Nephron (organoid): ENCODE measurements around the gene SC5D.
A peak's percentile ranks its signal among the peaks of the same experiment; 100 is the strongest.

Source experiments
- H3K27ac Mint-ChIP-seq, 3 experiments: 2 replicates each; pipeline ENCODE4 v1.8.0; 2020; ENCODE audit warnings: mixed read lengths in 3 of 3, mild to moderate bottlenecking in 2 of 3, moderate library complexity in 1 of 3
- H3K27me3 Mint-ChIP-seq: 2 replicates; pipeline ENCODE4 v1.8.0; 2021; ENCODE audit warnings: low read depth, mild to moderate bottlenecking, moderate library complexity, mixed read lengths
- H3K36me3 Mint-ChIP-seq: 2 replicates; pipeline ENCODE4 v1.8.0; 2020; ENCODE audit warnings: low read depth, mixed read lengths
- H3K4me1 Mint-ChIP-seq: 2 replicates; pipeline ENCODE4 v1.8.0; 2020; ENCODE audit warnings: mixed read lengths
- H3K4me3 Mint-ChIP-seq, 3 experiments: 2 replicates each; pipeline ENCODE4 v1.8.0; 2020; ENCODE audit warnings: mild to moderate bottlenecking in 3 of 3, mixed read lengths in 3 of 3, moderate library complexity in 2 of 3
- H3K9me3 Mint-ChIP-seq: 2 replicates; pipeline ENCODE4 v1.8.0; 2020; ENCODE audit warnings: mixed read lengths
- TF ChIP-seq, protein P1 (sequence below), 3 experiments: fragments of 200-600 bp; sonication (generic); IDR thresholded peaks; one replicate each; pipeline ENCODE4 v1.5.0; 2021; ENCODE audit warnings: antibody characterized with exemption in 3 of 3; ENCODE audit not compliant: unreplicated experiment in 3 of 3

SC5D gene

DNA sequence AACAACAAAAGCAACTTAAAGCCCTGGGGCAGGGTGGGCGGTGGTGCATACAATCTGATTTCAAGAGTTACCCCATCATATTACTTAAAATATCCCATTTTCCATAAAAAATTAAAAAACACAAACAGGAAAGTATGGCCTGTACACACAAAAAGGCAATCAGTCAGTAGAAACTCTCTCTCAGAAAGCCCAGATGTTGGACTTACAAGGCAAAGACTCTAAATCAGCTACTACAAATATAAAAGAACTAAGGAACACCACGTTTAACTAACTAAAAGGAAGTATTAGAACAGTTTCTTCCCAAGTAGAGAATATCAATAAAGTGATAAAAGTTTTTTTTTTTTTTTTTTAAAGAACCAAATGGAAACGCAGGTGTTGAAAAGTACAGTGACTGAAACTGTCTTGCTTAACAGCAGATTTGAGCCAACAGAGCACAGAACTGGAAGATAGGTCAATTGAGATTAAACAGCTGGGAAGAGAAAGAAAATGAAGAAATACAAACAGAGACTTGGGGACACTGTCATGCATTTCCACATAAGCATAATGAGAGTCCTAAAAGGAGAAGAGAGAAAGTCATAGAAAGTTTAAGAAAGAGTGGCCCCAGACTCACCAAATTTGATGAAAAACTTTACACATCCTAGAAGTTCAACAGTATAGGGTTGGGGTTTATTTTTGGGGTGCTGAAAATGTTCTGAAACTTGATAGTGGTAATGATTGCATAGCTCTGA is 8.6 kb downstream of the SC5D start:
- Mint-ChIP-seq H3K27ac (peak overlapping the region in 1 of 3 experiments; percentile 21), H3K36me3 (peaks cover 45% of the 10 kb centered on the region), H3K4me3 (no peak overlapping the region), H3K9me3 (no peaks in the 10 kb centered on the region), H3K4me1 (peaks cover 24% of the 10 kb centered on the region), H3K27me3 (no peaks in the 10 kb centered on the region)
- TF ChIP-seq, protein P1, sequence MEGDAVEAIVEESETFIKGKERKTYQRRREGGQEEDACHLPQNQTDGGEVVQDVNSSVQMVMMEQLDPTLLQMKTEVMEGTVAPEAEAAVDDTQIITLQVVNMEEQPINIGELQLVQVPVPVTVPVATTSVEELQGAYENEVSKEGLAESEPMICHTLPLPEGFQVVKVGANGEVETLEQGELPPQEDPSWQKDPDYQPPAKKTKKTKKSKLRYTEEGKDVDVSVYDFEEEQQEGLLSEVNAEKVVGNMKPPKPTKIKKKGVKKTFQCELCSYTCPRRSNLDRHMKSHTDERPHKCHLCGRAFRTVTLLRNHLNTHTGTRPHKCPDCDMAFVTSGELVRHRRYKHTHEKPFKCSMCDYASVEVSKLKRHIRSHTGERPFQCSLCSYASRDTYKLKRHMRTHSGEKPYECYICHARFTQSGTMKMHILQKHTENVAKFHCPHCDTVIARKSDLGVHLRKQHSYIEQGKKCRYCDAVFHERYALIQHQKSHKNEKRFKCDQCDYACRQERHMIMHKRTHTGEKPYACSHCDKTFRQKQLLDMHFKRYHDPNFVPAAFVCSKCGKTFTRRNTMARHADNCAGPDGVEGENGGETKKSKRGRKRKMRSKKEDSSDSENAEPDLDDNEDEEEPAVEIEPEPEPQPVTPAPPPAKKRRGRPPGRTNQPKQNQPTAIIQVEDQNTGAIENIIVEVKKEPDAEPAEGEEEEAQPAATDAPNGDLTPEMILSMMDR (IDR thresholded peaks at IDR 0.05; ENCODE audit: unreplicated experiment in 3 of 3), result no peak

DNA sequence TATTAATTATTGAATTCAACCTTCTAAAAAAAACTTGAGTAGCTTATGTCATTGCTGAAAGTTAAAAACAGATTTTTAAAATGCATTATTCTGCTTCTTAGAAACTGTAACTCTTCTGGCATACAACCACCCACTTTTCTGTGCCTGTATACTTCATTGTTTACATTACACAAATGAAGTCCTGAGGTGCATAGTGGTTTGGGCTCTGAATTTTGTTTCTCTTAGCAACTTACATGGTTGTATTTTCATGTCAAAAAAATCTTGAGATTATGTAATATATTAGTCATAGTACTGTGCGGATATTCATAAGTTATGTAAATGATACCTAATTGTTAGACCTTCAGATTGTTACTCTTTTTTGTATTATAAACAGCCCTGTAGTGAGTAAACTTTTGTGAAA is 12.2 kb downstream of the SC5D start:
- TF ChIP-seq, protein P1 (IDR thresholded peaks at IDR 0.05; ENCODE audit: unreplicated experiment in 3 of 3), result no peak
- no peaks in the 10 kb centered on the region for H3K9me3 Mint-ChIP-seq
- no peaks in the 10 kb centered on the region for H3K27me3 Mint-ChIP-seq
- no peak overlapping the region for H3K4me3 Mint-ChIP-seq
- peaks cover 59% of the 10 kb centered on the region for H3K36me3 Mint-ChIP-seq
- peaks cover 14% of the 10 kb centered on the region for H3K4me1 Mint-ChIP-seq
- H3K27ac Mint-ChIP-seq, result no peak overlapping the region

DNA sequence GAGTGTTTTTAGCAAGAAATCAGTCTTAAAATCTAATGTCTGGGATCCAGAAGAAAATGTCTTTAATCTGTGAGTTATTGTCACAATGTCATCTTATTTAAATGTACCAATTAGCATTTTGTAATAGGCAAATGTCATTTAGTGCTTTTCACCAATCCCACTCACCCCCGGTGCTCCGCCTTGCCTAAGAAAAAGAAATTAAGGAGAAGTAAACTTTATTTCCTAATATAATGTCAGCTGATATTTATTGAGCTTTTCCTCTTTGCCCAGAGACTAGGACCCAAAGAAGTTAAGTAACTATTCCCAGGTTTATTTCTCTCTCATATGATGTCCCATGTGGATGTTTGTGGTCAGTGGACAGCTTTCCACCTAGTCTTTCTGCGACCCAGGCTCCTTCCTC is 16.2 kb downstream of the SC5D start:
- Mint-ChIP-seq H3K4me1 (no peaks in the 10 kb centered on the region), H3K4me3 (no peak overlapping the region), H3K27ac (no peak overlapping the region), H3K36me3 (peaks cover 63% of the 10 kb centered on the region), H3K27me3 (no peaks in the 10 kb centered on the region), H3K9me3 (no peaks in the 10 kb centered on the region)
- TF ChIP-seq, protein P1 (IDR thresholded peaks at IDR 0.05; ENCODE audit: unreplicated experiment in 3 of 3), result no peak

DNA sequence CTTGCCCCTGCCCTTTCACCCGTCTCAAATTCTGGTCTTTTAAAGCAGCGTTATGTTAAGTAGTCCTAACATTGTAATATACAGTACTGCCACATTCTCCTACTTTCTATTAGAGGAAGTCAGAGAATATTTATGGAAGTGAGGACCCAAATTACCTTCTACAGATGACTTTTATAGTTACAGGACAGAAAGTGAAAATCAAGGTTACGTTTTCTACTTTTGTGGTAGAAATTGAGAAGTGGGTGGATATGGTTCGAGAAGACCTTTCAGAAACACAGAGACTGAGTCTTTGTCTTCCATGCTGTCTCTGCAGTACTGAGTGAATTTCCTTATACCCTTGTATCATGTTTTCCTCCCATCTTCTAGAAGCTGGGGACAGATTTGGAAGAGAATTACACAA is 17.1 kb downstream of the SC5D start:
- Mint-ChIP-seq H3K27me3 (no peaks in the 10 kb centered on the region), H3K36me3 (peaks cover 54% of the 10 kb centered on the region), H3K9me3 (no peaks in the 10 kb centered on the region), H3K4me3 (no peak overlapping the region), H3K4me1 (no peaks in the 10 kb centered on the region), H3K27ac (no peak overlapping the region)
- TF ChIP-seq, protein P1 (IDR thresholded peaks at IDR 0.05; ENCODE audit: unreplicated experiment in 3 of 3), result no peak

DNA sequence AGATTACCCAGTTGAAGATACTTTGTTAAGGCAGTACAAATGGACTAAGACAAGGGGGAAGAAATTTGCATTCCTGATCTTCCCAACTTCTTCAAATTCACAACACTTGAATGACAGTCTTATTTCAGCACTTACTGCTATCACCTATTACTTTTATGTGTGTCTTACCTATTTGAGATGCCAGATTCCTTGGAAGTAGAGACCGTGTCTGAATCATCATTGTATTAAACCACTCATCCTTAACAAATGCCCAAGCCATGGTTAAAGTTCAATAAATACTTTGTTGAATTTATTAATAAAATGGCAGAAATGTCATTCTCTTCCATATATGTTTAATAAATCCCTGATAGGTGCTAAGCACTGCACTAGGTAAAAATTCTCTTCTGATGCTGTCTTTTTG is 18.3 kb downstream of the SC5D start:
- no peaks in the 10 kb centered on the region for H3K4me1 Mint-ChIP-seq
- H3K27me3 Mint-ChIP-seq, result no peaks in the 10 kb centered on the region
- no peak overlapping the region for H3K4me3 Mint-ChIP-seq
- peaks cover 42% of the 10 kb centered on the region for H3K36me3 Mint-ChIP-seq
- H3K27ac Mint-ChIP-seq, result no peak overlapping the region
- no peaks in the 10 kb centered on the region for H3K9me3 Mint-ChIP-seq
- TF ChIP-seq, protein P1 (IDR thresholded peaks at IDR 0.05; ENCODE audit: unreplicated experiment in 3 of 3), result no peak

DNA sequence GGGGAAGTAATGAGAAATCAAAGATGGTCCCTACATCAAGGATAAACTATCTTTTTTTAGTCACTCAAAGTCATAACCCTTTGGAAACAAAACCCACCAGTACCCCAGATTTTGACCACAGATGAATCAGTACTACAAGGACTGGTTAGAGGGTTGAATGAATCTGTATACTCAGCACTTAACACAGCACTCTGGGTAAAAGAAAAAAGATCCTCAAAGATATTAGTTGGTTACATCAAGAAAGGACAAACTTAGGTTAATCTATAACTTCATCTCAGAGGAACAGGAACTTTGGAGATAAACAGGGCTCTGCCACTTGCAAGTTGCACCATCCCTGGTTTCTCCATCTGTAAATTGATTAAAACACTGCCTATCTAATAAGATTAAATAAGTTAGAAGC is 18.8 kb downstream of the SC5D start:
- H3K36me3 Mint-ChIP-seq, result peaks cover 37% of the 10 kb centered on the region
- no peaks in the 10 kb centered on the region for H3K4me1 Mint-ChIP-seq
- TF ChIP-seq, protein P1 (IDR thresholded peaks at IDR 0.05; ENCODE audit: unreplicated experiment in 3 of 3), result no peak

More for the DNA sequence above, 18.8 kb downstream of the SC5D start:
- Mint-ChIP-seq H3K4me3 (no peak overlapping the region), H3K27ac (no peak overlapping the region), H3K27me3 (no peaks in the 10 kb centered on the region), H3K9me3 (no peaks in the 10 kb centered on the region)
